Fibroblast of villous mesenchyme (primary cell): ENCODE measurements around the gene ANKS1B. TPM values are rescaled to one million over a fixed set of nuclear protein-coding genes. Genes with fewer than 3 reads are reported as not detected.

Experiments used
- DNase-seq: peaks from one replicate; pipeline ENCODE4 v3.0.0-alpha.2; 2010; ENCODE audit warnings: low read depth
- H3K4me3 ChIP-seq: 2 replicates; pipeline ENCODE4 v1.5.1; 2011; ENCODE audit warnings: low read depth, mild to moderate bottlenecking, low read length
- total RNA-seq: library from RNA; depleted of rRNA; stranded (reverse); fragments of >200 nt; gene quantifications from 2 replicates; pipeline ENCODE4 v1.2.3, GENCODE V29; 2012
- TF ChIP-seq, protein P1 (sequence below): IDR thresholded peaks from 2 replicates; pipeline ENCODE4 v1.5.1; 2012; ENCODE audit warnings: low read depth, mild to moderate bottlenecking, low read length; ENCODE audit not compliant: insufficient read depth

The ANKS1B gene
- total RNA-seq, 1 donor = 0.86 TPM

DNA sequence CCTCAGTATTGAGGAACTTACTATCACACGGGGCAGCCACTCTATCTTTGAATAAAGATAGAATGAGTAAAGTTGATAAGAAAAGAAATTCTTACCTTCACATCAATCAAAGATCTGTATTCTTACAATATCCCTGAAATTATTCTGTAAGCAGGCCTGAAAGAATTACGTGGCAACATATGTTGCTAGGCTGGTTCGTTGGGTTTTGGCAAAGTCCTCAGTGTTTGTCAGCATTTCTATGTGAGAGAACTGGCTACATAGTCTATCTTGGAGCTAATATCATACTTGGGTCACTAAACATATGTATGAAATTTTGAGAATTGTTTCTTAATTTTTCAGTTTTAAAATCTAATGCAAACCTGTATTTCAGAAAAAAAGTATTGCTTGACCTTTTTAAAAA is 749.4 kb downstream of the ANKS1B start:
- TF ChIP-seq, protein P1, sequence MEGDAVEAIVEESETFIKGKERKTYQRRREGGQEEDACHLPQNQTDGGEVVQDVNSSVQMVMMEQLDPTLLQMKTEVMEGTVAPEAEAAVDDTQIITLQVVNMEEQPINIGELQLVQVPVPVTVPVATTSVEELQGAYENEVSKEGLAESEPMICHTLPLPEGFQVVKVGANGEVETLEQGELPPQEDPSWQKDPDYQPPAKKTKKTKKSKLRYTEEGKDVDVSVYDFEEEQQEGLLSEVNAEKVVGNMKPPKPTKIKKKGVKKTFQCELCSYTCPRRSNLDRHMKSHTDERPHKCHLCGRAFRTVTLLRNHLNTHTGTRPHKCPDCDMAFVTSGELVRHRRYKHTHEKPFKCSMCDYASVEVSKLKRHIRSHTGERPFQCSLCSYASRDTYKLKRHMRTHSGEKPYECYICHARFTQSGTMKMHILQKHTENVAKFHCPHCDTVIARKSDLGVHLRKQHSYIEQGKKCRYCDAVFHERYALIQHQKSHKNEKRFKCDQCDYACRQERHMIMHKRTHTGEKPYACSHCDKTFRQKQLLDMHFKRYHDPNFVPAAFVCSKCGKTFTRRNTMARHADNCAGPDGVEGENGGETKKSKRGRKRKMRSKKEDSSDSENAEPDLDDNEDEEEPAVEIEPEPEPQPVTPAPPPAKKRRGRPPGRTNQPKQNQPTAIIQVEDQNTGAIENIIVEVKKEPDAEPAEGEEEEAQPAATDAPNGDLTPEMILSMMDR = no peak
- no peak overlapping the region for H3K4me3 ChIP-seq
- DNase-seq = no peak

DNA sequence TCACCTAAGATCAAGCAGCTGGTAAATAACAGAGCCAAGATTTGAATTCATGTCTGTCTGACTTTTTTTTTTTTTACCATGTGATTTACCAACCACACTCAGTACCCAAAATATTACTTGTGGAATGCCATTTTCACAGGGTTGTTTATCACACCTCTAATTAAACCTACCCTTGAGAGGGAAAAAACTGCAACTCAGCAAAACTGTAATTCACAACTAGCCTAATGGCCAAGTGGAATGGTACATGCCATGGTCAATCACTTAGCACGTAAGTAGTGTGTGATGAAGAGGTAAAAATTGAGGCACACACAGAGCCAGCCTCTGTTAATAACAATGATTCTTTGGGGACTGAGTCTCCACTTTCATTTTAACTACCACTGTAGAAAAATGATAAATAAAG is 750.0 kb downstream of the ANKS1B start:
- TF ChIP-seq, protein P1 = no peak
- no peak overlapping the region for H3K4me3 ChIP-seq
- no peak for DNase-seq

DNA sequence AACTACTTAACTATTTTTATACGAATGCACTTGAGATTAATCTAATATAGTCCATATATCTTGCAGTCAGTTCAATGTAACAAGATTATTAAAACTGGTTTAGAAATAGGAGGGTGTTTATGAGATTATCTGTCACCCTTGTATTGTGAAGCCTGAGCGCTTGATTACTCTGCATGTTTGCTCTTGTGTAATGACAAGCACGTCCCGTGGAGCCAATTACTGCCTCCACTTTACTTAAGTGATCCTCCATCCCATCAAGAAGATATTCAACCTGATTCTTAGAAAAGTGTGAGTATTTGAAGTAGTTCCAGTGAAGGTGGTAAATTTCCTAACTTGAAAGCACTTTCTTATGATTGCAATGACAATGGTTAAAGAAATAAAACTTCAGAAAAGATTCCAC is 752.4 kb downstream of the ANKS1B start:
- no peak overlapping the region for H3K4me3 ChIP-seq
- no peak for DNase-seq
- TF ChIP-seq, protein P1 = no peak

DNA sequence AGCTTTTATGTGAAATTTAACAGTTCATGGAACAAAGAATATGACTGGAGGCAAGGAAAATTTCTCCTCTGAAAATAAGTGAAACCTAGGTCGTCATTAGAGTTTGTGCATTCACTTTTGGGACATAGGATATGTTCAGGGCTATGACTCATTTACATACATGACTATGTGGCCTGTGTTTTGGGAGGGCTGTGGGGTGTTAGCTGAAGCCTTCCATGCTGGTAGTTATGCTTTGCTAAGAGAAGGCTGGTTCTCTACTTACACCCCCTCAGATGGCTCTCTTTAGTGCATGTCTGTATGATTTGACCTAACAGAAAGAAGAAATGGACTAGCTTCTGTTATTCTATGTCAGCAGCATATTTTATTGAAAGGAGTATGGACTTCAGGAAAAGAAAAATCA is 753.7 kb downstream of the ANKS1B start:
- no peak for DNase-seq
- H3K4me3 ChIP-seq = no peak overlapping the region
- TF ChIP-seq, protein P1 = no peak

DNA sequence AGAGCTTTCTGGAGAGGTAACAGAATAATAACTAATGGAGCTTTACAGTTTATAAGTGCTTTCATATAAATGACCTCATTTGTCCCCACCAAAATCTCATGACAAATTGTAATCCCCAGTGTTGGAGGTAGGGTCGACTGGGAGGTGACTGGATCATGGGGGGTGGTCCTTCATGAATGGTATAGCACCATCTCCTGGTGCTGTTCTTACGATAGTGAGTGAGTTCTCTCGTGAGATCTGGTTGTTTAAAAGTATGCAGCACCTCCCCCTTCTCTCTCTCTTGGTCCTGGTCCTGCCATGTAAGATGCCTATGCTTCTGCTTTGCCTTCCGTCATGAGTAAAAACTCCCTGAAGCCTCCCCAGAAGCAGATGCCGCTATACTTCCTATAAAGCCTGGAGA is 760.5 kb downstream of the ANKS1B start:
- no peak for DNase-seq
- TF ChIP-seq, protein P1 = no peak
- no peak overlapping the region for H3K4me3 ChIP-seq

DNA sequence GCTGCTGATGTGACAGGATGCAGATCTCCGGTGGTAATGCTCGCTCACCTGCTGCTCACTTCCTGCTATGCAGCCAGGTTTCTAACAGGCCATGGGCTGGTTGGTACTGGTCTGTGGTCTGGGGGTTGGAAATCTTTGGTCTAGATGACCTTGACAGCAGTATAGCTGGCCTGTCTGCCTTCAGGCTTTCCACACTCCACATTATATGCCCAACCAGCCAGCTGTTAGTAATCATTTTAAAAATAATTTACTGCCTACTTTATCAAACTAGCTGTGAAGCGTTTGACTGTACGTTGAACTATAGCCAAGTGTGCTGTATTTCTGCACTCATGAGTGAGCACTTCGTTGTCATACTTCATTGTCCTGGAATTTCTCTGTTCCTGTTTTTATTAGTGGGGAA is 761.2 kb downstream of the ANKS1B start:
- no peak overlapping the region for H3K4me3 ChIP-seq
- TF ChIP-seq, protein P1 = no peak
- DNase-seq = no peak

DNA sequence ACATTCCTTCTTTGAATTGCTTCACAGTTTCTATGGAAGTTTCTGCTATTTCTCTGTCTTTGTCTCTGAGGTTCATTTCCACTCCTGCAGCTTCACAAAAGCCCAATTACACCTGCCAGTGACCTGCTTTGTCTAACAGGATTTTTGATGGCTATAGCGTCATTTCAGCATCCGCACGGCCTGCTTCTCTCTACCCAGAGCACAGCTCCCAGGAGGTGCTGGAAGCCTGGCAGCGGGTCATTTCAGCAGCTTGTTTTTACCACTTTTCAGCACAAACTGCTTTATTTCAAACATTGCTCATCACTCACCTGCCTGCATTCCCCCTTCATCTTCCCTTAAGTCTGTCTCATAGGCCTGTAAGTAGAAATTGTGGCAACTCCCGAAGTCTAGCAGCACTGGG is 771.7 kb downstream of the ANKS1B start:
- TF ChIP-seq, protein P1 = no peak
- H3K4me3 ChIP-seq = no peak overlapping the region
- DNase-seq = no peak
